Lung (tissue), 12 donors: ENCODE measurements around the gene PIGN. TPM values are rescaled to one million over a fixed set of nuclear protein-coding genes. Genes with fewer than 3 reads are reported as not detected.
A peak's percentile ranks its signal among the peaks of the same experiment; 100 is the strongest.

ENCODE experiments used
- ATAC-seq: fragments of 200-7000 bp; cut with Tn5 transposase; one replicate; pipeline ENCODE4 v1.9.1; 2020; ENCODE audit warnings: moderate number of reproducible peaks; ENCODE audit not compliant: insufficient read depth, low FRiP score
- DNase-seq, 3 donors: peaks; one replicate each; pipeline ENCODE4 v3.0.0-alpha.2; 2013 to 2017
- H3K27ac ChIP-seq, 2 donors: one replicate each; pipeline ENCODE4 v1.5.1; 2013; ENCODE audit warnings: mild to moderate bottlenecking in 2 of 2, moderate library complexity in 2 of 2, control low read depth in 1 of 2, inconsistent platforms in 1 of 2, low read depth in 1 of 2, low read length in 1 of 2
- H3K27me3 ChIP-seq, 3 donors: one replicate each; pipeline ENCODE4 v1.5.1; 2013; ENCODE audit warnings: low read length in 2 of 3; ENCODE audit not compliant: control insufficient read depth in 3 of 3, insufficient read depth in 3 of 3
- H3K36me3 ChIP-seq, 4 donors: one replicate each; pipeline ENCODE4 v1.5.1; 2013; ENCODE audit warnings: low read length in 4 of 4, mild to moderate bottlenecking in 1 of 4, moderate library complexity in 1 of 4; ENCODE audit not compliant: control insufficient read depth in 4 of 4, insufficient read depth in 4 of 4
- H3K4me1 ChIP-seq, 5 donors: one replicate each; pipeline ENCODE4 v1.5.1; 2013; ENCODE audit warnings: low read length in 5 of 5, mild to moderate bottlenecking in 2 of 5, moderate library complexity in 1 of 5; ENCODE audit not compliant: control insufficient read depth in 5 of 5, insufficient read depth in 5 of 5
- H3K4me3 ChIP-seq: one replicate; pipeline ENCODE4 v1.5.1; 2013; ENCODE audit warnings: mild to moderate bottlenecking, control low read depth, moderate library complexity
- H3K9ac ChIP-seq, 2 donors: one replicate each; pipeline ENCODE4 v1.5.1; 2013; ENCODE audit warnings: low read length in 2 of 2, control low read depth in 1 of 2; ENCODE audit not compliant: insufficient read depth in 1 of 2
- H3K9me3 ChIP-seq, 4 donors: one replicate each; pipeline ENCODE4 v1.5.1; 2013; ENCODE audit warnings: low read length in 3 of 4, mild to moderate bottlenecking in 1 of 4, moderate library complexity in 1 of 4; ENCODE audit not compliant: control insufficient read depth in 4 of 4, insufficient read depth in 3 of 4
- CTCF ChIP-seq: IDR thresholded peaks from 2 replicates; pipeline ENCODE4 v1.5.1; 2012; ENCODE audit warnings: mild to moderate bottlenecking; ENCODE audit errors: control extremely low read depth, extremely low read depth
- WGBS, 2 donors: extraction: QIAGEN DNeasy Blood & Tissue Kit; methylation state at CpG; one replicate each; pipeline ENCODE4 v1.1.7; 2013; 5-methylcytosine and 5-hydroxymethylcytosine counted together
- polyA plus RNA-seq, 2 donors: library from polyadenylated mRNA; stranded (reverse); fragments of 200-250 nt; gene quantifications; one replicate each; pipeline ENCODE4 v1.2.1, GENCODE V29; 2013
- total RNA-seq, 2 donors: library from RNA; depleted of rRNA in 1 of 2; stranded (reverse); fragments of >200 nt in 1 of 2; gene quantifications; one replicate each; pipeline ENCODE4 v1.2.1, GENCODE V29; 2014 to 2021
- donor health status: control.
- donor health status: control.
- donor health status: Bipolar disorder and iron deficiency.
- donor health status: healthy.
- donor health status: DM: yes; HTN: yes; CAD: no.

The PIGN gene
- total and polyA plus RNA-seq, 4 donors: 5.7 to 62.5 (median 16.3) TPM

GRCh38 chr18:62164855-62165487 is 21.9 kb downstream of the PIGN start:
- peaks cover 0 to 1% (median 0%) of the 10 kb centered on the region in 5 donors for H3K4me1 ChIP-seq
- H3K4me3 ChIP-seq: no peak overlapping the region
- H3K9ac ChIP-seq: no peak overlapping the region
- H3K27ac ChIP-seq: peak overlapping the region in 1 of 2 donors; percentile 24
- TF ChIP-seq CTCF: no peak
- H3K9me3 ChIP-seq: no peaks in the 10 kb centered on the region
- 69 to 72% methylated on average over 5 of the region's 5 CpGs for WGBS, 2 donors
- DNase-seq (no peak), ATAC-seq (no peak)
- H3K36me3 ChIP-seq: peaks cover 0 to 5% (median 3%) of the 10 kb centered on the region in 4 donors
- no peaks in the 10 kb centered on the region for H3K27me3 ChIP-seq

- Histone ChIP-seq H3K9me3 (no peaks in the 10 kb centered on the region), H3K27me3 (no peaks in the 10 kb centered on the region), H3K9ac (no peak overlapping the region), H3K27ac (no peak overlapping the region), H3K36me3 (peaks cover 0 to 5% (median 3%) of the 10 kb centered on the region in 4 donors), H3K4me3 (no peak overlapping the region), H3K4me1 (peaks cover 0 to 1% (median 0%) of the 10 kb centered on the region in 5 donors)
- no peak for TF ChIP-seq CTCF
- 86 to 92% methylated on average over 7 of the region's 7 CpGs for WGBS, 2 donors
- no peak for ATAC-seq
- DNase-seq: no peak
These were observed 22.5 kb downstream of the PIGN start for GRCh38 chr18:62164310-62164709.

GRCh38 chr18:62157843-62158242 is 29.0 kb downstream of the PIGN start:
- 94 to 96% methylated on average over 1 of the region's 1 CpG for WGBS, 2 donors

More at GRCh38 chr18:62157843-62158242, 29.0 kb downstream of the PIGN start:
- no peak overlapping the region for H3K27ac ChIP-seq
- no peaks in the 10 kb centered on the region for H3K27me3 ChIP-seq
- no peak overlapping the region for H3K9ac ChIP-seq
- TF ChIP-seq CTCF: no peak
- H3K4me3 ChIP-seq: no peak overlapping the region
- DNase-seq (no peak), ATAC-seq (no peak)
- no peaks in the 10 kb centered on the region for H3K9me3 ChIP-seq
- peaks cover 3 to 11% (median 5%) of the 10 kb centered on the region in 4 donors for H3K36me3 ChIP-seq
- no peaks in the 10 kb centered on the region for H3K4me1 ChIP-seq
